ENCODE data around the gene RRAGC. TPM values are rescaled to one million over a fixed set of nuclear protein-coding genes. Genes with fewer than 3 reads are reported as not detected.

RRAGC gene
- total and polyA plus RNA-seq, 10 of the 15 experiments (the other 5 are each of a cell fraction or from before 2014, with no cell fraction given), result 5.5 to 22.1 (median 15.0) TPM

GRCh38 chr1:38881487-38881886 lies 21.9 kb upstream of the RRAGC start, which contains the start of gene GJA9:
TSS of gene GJA9 (minus strand) at chr1:38881587. CDS start at chr1:38876098, 5,489 bp downstream.
- intact Hi-C loops (cut with micrococcal nuclease; ENCODE audit: unreplicated experiment), result no loop called here
- in situ Hi-C loops (cut with MboI), result no loop called here
- Histone ChIP-seq H3K9me3 (replicated peaks; ENCODE audit: control insufficient read depth, insufficient read depth, low read length) (no peaks in the 10 kb centered on the region), H4K20me1 (ENCODE audit: control insufficient read depth, insufficient read depth) (no peaks in the 10 kb centered on the region), H3K4me2 (ENCODE audit: control insufficient read depth, insufficient read depth) (no peak within 1 kb of the TSS), H3K4me1 (ENCODE audit: control insufficient read depth, insufficient read depth, low read length) (no peaks in the 10 kb centered on the region), H3K9ac (ENCODE audit: control insufficient read depth, insufficient read depth, low read length) (no peak within 1 kb of the TSS), H3K36me3 (ENCODE audit: control insufficient read depth in 2 of 2, insufficient read depth in 2 of 2, low read length in 1 of 2) (no peaks in the 10 kb centered on the region), H3K27me3 (replicated peaks in 1 of 2; ENCODE audit: control insufficient read depth in 2 of 2, insufficient read depth in 2 of 2, low read length in 1 of 2) (no peaks in the 10 kb centered on the region), H3K27ac (ENCODE audit: control insufficient read depth, insufficient read depth) (no peak within 1 kb of the TSS), H2AFZ (ENCODE audit: control insufficient read depth, low read depth, low read length) (no peak within 1 kb of the TSS), H3K79me2 (ENCODE audit: control insufficient read depth, insufficient read depth, low read length) (no peaks in the 10 kb centered on the region), H3K4me3 (no peak within 1 kb of the TSS)
- ChIA-PET SMC1A (ENCODE audit: uncharacterized antibody, unreplicated experiment) (interaction anchor here (0.6 to 1.9 kb wide), 4 partner anchors 9 to 202 kb away, joined by 3 to 6 read pairs (median 4); no protein-coding TSS in a partner anchor), RAD21 (ENCODE audit: unreplicated experiment) (interaction anchor here (1.1 kb wide), 1 partner anchor 211 kb away, joined by 3 read pairs; no protein-coding TSS in a partner anchor), CTCF (interaction anchor here (1.2 to 2.0 kb wide), 2 partner anchors 53 to 211 kb away, joined by 3 to 8 read pairs; no protein-coding TSS in a partner anchor), POLR2A (no interaction called here)
- TF ChIP-seq FOS (IDR thresholded peaks at IDR 0.05; ENCODE audit: borderline replicate concordance, extremely low read depth, insufficient read length) (no peak), NKRF (conservative IDR thresholded peaks at IDR 0.05) (no peak), ETV6 (conservative IDR thresholded peaks at IDR 0.05 in 1 of 2, IDR thresholded peaks at IDR 0.05 in 1 of 2; ENCODE audit: borderline replicate concordance in 1 of 2, low read depth in 1 of 2) (no peak), PAX8 (IDR thresholded peaks at IDR 0.05) (no peak)
- TF ChIP-seq, protein P1, sequence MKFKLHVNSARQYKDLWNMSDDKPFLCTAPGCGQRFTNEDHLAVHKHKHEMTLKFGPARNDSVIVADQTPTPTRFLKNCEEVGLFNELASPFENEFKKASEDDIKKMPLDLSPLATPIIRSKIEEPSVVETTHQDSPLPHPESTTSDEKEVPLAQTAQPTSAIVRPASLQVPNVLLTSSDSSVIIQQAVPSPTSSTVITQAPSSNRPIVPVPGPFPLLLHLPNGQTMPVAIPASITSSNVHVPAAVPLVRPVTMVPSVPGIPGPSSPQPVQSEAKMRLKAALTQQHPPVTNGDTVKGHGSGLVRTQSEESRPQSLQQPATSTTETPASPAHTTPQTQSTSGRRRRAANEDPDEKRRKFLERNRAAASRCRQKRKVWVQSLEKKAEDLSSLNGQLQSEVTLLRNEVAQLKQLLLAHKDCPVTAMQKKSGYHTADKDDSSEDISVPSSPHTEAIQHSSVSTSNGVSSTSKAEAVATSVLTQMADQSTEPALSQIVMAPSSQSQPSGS (IDR thresholded peaks at IDR 0.05; ENCODE audit: low read length), result no peak
- DNase-seq (ENCODE audit: low read depth, low spot score) (no peak), ATAC-seq (no peak), FAIRE-seq (no peak)
- BruUV-seq (replicated peaks), result no TSS peak
